BE2C (cell line): ENCODE results near the gene ATP12A.
A peak's percentile ranks its signal among the peaks of the same experiment; 100 is the strongest.

Source experiments
- DNase-seq: peaks from one replicate; pipeline ENCODE4 v3.0.0-alpha.2; 2020
- H3K27me3 ChIP-seq: fragments of 250-450 bp; sonication (Bioruptor Pico); 2 replicates; pipeline ENCODE4 v1.5.1; 2020; ENCODE audit warnings: mild to moderate bottlenecking
- H3K36me3 ChIP-seq: fragments of 250-450 bp; sonication (Bioruptor Pico); 2 replicates; pipeline ENCODE4 v1.5.1; 2020; ENCODE audit warnings: mild to moderate bottlenecking
- H3K4me1 ChIP-seq: fragments of 250-450 bp; sonication (Bioruptor Pico); 2 replicates; pipeline ENCODE4 v1.5.1; 2020
- H3K4me3 ChIP-seq: 2 replicates; pipeline ENCODE4 v1.5.1; 2011; ENCODE audit warnings: low read depth, low read length
- H3K9me3 ChIP-seq: fragments of 250-450 bp; sonication (Bioruptor Pico); 2 replicates; pipeline ENCODE4 v1.5.1; 2020
- TF ChIP-seq, protein P1 (sequence below): IDR thresholded peaks from 2 replicates; pipeline ENCODE4 v1.5.1; 2012; ENCODE audit warnings: mild to moderate bottlenecking, low read depth, low read length

Gene ATP12A

DNA sequence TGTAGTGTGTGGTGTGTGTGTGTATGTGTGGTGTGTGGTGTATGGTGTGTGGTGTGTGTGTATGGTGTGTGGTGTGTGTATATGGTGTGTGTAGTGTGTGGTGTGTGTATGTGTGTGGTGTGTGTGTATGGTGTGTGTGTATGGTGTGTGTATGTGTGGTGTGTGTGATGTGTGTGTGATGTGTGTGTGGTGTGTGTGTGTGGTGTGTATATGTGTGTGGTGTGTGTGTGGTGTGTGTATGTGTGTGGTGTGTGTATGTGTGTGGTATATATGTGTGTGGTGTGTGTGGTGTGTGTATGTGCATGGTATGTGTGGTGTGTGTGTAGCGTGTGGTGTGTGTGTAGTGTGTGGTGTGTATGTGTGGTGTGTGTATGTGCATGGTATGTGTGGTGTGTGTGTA is 1.7 kb downstream of the ATP12A start:
- TF ChIP-seq, protein P1, sequence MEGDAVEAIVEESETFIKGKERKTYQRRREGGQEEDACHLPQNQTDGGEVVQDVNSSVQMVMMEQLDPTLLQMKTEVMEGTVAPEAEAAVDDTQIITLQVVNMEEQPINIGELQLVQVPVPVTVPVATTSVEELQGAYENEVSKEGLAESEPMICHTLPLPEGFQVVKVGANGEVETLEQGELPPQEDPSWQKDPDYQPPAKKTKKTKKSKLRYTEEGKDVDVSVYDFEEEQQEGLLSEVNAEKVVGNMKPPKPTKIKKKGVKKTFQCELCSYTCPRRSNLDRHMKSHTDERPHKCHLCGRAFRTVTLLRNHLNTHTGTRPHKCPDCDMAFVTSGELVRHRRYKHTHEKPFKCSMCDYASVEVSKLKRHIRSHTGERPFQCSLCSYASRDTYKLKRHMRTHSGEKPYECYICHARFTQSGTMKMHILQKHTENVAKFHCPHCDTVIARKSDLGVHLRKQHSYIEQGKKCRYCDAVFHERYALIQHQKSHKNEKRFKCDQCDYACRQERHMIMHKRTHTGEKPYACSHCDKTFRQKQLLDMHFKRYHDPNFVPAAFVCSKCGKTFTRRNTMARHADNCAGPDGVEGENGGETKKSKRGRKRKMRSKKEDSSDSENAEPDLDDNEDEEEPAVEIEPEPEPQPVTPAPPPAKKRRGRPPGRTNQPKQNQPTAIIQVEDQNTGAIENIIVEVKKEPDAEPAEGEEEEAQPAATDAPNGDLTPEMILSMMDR, result no peak
- H3K4me1 ChIP-seq, result no peaks in the 10 kb centered on the region
- H3K4me3 ChIP-seq, result no peak overlapping the region
- H3K36me3 ChIP-seq, result no peaks in the 10 kb centered on the region
- no peak for DNase-seq
- H3K9me3 ChIP-seq, result no peaks in the 10 kb centered on the region
- peaks cover 32% of the 10 kb centered on the region for H3K27me3 ChIP-seq

DNA sequence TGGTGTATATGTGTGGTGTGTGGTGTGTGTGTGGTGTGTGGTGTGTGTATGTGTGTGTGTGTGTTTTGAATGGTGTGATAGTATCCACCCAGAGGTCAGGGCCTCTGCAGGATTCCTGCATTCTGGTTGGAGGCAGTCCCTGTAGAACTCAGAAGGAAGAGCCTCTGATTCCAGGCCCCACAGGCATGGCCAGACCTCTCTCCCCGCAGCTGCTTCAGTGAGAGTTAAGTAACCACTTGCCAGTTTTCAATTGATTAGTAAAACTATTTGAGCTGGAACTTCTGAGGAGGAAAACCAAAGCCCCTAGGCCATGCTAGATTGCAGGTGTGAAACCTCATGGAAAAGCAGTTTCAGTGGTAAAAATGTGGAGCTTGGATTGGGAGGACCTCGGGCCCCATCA is 2.1 kb downstream of the ATP12A start:
- DNase-seq, result no peak
- TF ChIP-seq, protein P1, result no peak
- H3K4me3 ChIP-seq, result no peak overlapping the region
- H3K4me1 ChIP-seq, result no peaks in the 10 kb centered on the region
- H3K27me3 ChIP-seq, result peaks cover 28% of the 10 kb centered on the region
- H3K9me3 ChIP-seq, result no peaks in the 10 kb centered on the region
- no peaks in the 10 kb centered on the region for H3K36me3 ChIP-seq

DNA sequence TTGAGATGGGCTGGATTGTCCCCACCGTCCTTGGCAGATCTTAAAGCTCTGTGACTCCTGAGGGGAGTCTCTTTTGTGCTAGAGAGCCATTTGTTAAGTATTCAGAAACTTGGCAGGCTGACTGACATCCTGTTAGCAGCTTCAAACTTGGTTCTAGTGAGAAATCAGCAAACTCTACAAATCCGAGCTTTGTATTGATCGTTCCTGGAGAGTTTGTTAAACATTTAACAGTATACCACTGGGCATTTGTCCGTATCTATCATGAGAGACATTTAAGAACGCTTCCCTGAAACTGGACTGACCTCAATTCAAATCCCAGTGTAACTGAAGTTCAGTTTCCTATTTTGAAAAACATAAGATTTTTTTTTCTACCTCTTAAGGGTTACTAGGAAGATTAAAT is 3.1 kb downstream of the ATP12A start:
- no peak for DNase-seq
- TF ChIP-seq, protein P1, result no peak
- no peaks in the 10 kb centered on the region for H3K9me3 ChIP-seq
- H3K27me3 ChIP-seq, result peaks cover 28% of the 10 kb centered on the region
- no peaks in the 10 kb centered on the region for H3K4me1 ChIP-seq
- H3K4me3 ChIP-seq, result no peak overlapping the region
- no peaks in the 10 kb centered on the region for H3K36me3 ChIP-seq

DNA sequence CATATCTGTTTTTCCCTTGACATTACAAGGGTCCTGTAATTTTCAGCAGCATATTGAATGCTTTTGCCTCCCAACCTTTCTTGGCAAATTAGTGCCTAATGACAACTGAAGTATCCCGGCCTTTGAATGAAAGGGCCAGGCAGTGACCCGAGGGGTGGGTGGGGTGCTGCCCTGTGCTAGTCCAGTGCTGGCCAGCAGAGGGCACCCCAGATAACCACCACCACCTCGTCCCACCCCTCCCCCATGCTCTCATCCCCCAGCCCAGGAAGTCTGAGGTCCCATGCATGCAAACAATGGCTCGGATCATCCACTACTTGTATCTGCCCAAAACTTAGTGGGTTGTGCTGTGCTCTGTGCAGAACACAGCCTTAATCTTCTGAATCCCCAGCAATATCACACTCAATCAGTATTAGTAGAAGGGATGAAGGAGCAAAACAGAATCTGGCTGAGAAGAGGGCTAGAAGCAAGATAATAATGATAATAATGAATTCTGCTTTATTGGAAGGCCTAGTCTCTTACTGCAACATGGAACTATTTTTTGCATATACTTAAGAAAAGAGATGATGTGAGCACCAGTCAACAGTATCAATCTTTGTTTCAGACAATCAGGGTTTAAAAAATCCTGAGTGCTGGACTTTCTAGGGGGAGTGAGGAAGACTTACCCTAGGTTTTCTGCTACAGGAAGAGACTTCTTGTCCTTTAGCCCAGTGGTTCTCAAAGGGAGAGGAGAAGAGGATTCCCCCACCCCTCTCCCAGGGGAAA is 3.8 kb downstream of the ATP12A start:
- Histone ChIP-seq H3K4me3 (no peak overlapping the region), H3K4me1 (no peaks in the 10 kb centered on the region), H3K27me3 (peaks cover 28% of the 10 kb centered on the region), H3K36me3 (no peaks in the 10 kb centered on the region), H3K9me3 (no peaks in the 10 kb centered on the region)
- DNase-seq, result peak; percentile 79
- TF ChIP-seq, protein P1, result peak; percentile 72

DNA sequence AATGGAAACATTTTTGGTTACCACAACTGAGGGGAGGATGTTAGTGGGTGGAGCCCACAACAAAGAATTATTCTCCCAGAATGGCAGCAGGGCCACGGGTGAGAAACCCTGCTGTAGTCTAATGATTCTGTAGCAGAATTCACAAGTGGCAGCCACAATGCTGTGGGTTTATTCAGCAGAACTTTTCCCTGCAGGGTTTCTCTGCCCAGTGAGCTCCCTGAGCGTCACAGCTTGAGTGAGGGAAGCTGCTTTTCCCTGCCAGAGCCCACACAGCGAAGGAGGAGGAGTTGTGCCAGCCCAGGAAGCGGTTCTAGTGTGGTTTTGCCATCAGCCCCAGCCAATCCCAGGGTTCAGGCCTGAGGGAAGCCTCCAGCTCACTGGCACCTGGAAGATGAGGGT is 4.4 kb downstream of the ATP12A start:
- Histone ChIP-seq H3K4me3 (no peak overlapping the region), H3K36me3 (no peaks in the 10 kb centered on the region), H3K4me1 (no peaks in the 10 kb centered on the region), H3K27me3 (peaks cover 30% of the 10 kb centered on the region), H3K9me3 (no peaks in the 10 kb centered on the region)
- TF ChIP-seq, protein P1, result no peak
- DNase-seq, result no peak

DNA sequence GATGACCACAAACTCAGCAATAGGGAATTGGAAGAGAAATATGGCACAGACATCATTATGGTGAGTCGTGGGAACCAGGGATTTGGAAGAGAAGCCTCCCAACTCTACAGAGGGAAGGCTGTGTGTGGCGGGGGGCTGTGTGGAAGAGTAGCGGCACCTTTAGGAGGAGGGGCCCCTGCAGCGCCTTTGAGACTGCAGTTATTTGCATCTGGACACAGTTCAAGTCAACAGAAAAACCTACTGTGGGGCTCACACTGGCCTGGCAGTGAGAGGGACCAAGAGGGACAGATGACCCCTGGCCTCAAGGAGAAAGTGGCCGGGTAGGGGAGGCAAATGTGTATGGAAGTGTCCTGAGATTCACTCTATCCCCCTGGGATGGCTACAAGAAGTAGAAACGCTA is 5.1 kb downstream of the ATP12A start:
- H3K9me3 ChIP-seq, result no peaks in the 10 kb centered on the region
- H3K36me3 ChIP-seq, result no peaks in the 10 kb centered on the region
- H3K4me1 ChIP-seq, result no peaks in the 10 kb centered on the region
- TF ChIP-seq, protein P1, result no peak
- peaks cover 30% of the 10 kb centered on the region for H3K27me3 ChIP-seq
- DNase-seq, result no peak
- no peak overlapping the region for H3K4me3 ChIP-seq
